ENCODE results near the gene ANO6. TPM values are rescaled to one million over a fixed set of nuclear protein-coding genes. Genes with fewer than 3 reads are reported as not detected.

The ANO6 gene
- total and polyA plus RNA-seq, 2 of the 4 experiments (the other 2 are of a cell fraction) = 21.6 to 41.0 TPM

GRCh38 chr12:45481746-45482145, 265.9 kb downstream of the ANO6 start:
- in situ Hi-C loops (cut with MboI; ENCODE audit: low sequenced_read_pairs) = no loop called here
- TF ChIP-seq BHLHE40 (IDR thresholded peaks at IDR 0.05; ENCODE audit: low read depth, low read length) (no peak), MAZ (IDR thresholded peaks at IDR 0.05; ENCODE audit: borderline replicate concordance, low read depth, low read length) (no peak), POLR2A (IDR thresholded peaks at IDR 0.05; ENCODE audit: low read depth, low read length) (no peak)
- CTCF ChIA-PET = interaction anchor here (1.0 kb wide), 1 partner anchor 9 kb away, joined by 3 read pairs; no protein-coding TSS in a partner anchor

More at GRCh38 chr12:45481746-45482145, 265.9 kb downstream of the ANO6 start:
- H3K4ac ChIP-seq (ENCODE audit: low read depth, low read length) = no peak overlapping the region
- H3K27ac ChIP-seq (ENCODE audit: insufficient read depth, low read length) = no peak overlapping the region
- no peaks in the 10 kb centered on the region for H4K20me1 ChIP-seq (ENCODE audit: insufficient read depth, low read length)
- no peak overlapping the region for H2BK120ac ChIP-seq (ENCODE audit: low read depth, low read length)
- no peaks in the 10 kb centered on the region for H3K9me1 ChIP-seq (ENCODE audit: insufficient read depth, low read length)
- ATAC-seq (ENCODE audit: low read depth) (no peak), DNase-seq (no peak)
- dilution Hi-C loops (cut with HindIII; ENCODE audit: low sequenced_read_pairs, unreplicated experiment) (no loop called here), intact Hi-C loops (cut with micrococcal nuclease) (no loop called here)
- POLR2A ChIA-PET (ENCODE audit: unreplicated experiment) = no interaction called here
- no peaks in the 10 kb centered on the region for H3K79me1 ChIP-seq (ENCODE audit: low read depth in 1 of 2, low read length in 2 of 2)
- H3K27me3 ChIP-seq (ENCODE audit: control insufficient read depth, insufficient read depth, low read length) = no peaks in the 10 kb centered on the region; the same call in 1 of the 2 replicates
- H2BK20ac ChIP-seq (ENCODE audit: low read depth, low read length) = no peak overlapping the region
- no peak overlapping the region for H3K4me2 ChIP-seq (ENCODE audit: low read depth, low read length)
- H3K4me3 ChIP-seq (ENCODE audit: insufficient read depth, low read depth, low read length) = no peak overlapping the region
- H2BK15ac ChIP-seq (ENCODE audit: low read depth, low read length) = no peak overlapping the region
- no peak overlapping the region for H4K91ac ChIP-seq (ENCODE audit: insufficient read depth, low read depth, low read length)
- no TSS peak for BruUV-seq (replicated peaks)
- H2AK9ac ChIP-seq (replicated peaks; ENCODE audit: low read depth, low read length, poor library complexity) = no peak overlapping the region
- H3K9ac ChIP-seq (ENCODE audit: low read depth, low read length) = no peak overlapping the region
- WGBS, 2 experiments (ENCODE audit: extremely low coverage in 2 of 2, insufficient read length in 1 of 2) = 40% methylated on average over 2 of the region's 5 CpGs; no CpG with 5 or more reads in 1 of the 2 experiments
- no peak overlapping the region for H2BK5ac ChIP-seq (ENCODE audit: low read depth, low read length, poor library complexity, severe bottlenecking)
- H4K5ac ChIP-seq (ENCODE audit: low read depth, low read length) = no peak overlapping the region
- no peak overlapping the region for H4K8ac ChIP-seq (ENCODE audit: low read depth in 2 of 2, low read length in 2 of 2)
- H3K36me3 ChIP-seq (ENCODE audit: control insufficient read depth, insufficient read depth, low read length) = no peaks in the 10 kb centered on the region
- no peaks in the 10 kb centered on the region for H3K4me1 ChIP-seq (ENCODE audit: control insufficient read depth, insufficient read depth, low read length)
- H3K14ac ChIP-seq (replicated peaks; ENCODE audit: low read depth, low read length) = no peak overlapping the region
- H2AK5ac ChIP-seq (ENCODE audit: low read depth, low read length) = no peak overlapping the region
- no peak overlapping the region for H3K18ac ChIP-seq (ENCODE audit: low read depth, low read length)
- H3K56ac ChIP-seq (ENCODE audit: extremely low read depth, insufficient read depth, low read length) = no peak overlapping the region
- H3K9me3 ChIP-seq (ENCODE audit: control insufficient read depth, insufficient read depth, low read length) = 0 out of 2 replicates have a peak, but pooled peaks cover 4% of the 10 kb centered on the region
- H2AFZ ChIP-seq (replicated peaks; ENCODE audit: low read length, poor library complexity) = no peak overlapping the region
- no peak overlapping the region for H3K23ac ChIP-seq (ENCODE audit: low read depth, low read length)

Measured in IMR-90 (cell line).